ENCODE data around the gene MATN4.
A peak's percentile ranks its signal among the peaks of the same experiment; 100 is the strongest.

Gene MATN4

DNA sequence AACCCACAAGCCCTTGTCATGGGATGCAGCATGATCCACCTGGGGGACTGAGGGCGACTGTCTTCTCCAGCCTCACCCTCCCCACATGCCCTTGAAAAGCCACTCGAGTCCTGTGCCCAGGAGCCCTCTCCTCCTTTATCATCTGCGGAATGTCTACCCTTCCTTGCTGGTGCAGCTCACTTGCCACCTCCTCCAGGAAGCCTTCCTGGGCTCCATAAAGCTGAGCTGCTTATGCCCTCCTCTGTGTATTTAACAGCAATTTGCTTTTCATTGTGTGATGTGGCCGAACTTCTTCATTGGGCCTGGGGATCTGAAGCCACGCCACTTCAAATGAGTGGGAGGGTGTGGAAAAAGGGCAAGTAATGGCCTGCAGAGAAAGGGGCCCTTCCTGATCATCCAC lies 19.2 kb downstream of the MATN4 start:
- no peak for DNase-seq

DNA sequence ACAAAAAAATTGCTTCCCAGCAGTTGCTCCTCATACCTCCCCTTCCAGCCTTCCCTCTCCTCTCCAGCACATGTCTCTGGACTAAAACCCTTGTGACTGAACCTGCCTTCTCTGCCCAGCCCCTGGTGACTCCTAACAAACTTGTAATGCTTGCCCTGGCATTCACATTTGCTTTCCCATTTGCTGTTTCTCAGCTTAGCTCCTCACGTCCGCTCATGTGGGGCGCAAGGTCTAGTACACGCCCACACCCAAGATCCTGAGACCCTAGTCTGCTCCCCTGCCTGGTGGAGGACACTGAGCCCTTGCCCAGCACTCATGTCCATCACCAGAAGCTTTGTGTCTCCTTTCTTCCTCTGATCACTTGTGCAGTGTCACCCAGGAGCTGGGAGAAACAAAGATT lies 19.7 kb downstream of the MATN4 start:
- no peak for DNase-seq

DNA sequence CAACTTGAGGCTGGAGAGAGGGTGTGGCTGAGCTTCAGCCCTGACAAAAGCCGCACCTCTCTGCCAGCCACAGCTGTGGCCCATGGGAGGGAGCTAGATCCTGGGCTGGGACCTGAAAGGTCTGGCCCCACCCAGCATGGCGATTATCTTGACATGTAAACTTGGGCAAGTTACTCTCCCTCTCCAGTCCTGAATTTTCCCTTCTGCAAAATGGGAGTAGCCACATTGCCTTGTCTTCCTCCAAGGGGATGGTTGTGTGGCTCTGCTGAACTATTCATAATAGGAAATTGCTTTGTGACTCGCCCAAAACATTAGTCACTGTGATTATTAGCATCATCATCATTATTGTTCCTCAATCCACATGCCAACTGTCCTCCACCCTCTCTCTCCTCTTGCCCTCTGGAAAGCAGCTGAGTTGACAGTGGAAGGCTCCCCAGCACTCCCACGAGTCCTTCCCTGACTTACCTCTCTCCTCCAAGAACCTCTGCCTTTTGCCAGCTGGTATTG lies 24.5 kb downstream of the MATN4 start:
- no peak for DNase-seq

DNA sequence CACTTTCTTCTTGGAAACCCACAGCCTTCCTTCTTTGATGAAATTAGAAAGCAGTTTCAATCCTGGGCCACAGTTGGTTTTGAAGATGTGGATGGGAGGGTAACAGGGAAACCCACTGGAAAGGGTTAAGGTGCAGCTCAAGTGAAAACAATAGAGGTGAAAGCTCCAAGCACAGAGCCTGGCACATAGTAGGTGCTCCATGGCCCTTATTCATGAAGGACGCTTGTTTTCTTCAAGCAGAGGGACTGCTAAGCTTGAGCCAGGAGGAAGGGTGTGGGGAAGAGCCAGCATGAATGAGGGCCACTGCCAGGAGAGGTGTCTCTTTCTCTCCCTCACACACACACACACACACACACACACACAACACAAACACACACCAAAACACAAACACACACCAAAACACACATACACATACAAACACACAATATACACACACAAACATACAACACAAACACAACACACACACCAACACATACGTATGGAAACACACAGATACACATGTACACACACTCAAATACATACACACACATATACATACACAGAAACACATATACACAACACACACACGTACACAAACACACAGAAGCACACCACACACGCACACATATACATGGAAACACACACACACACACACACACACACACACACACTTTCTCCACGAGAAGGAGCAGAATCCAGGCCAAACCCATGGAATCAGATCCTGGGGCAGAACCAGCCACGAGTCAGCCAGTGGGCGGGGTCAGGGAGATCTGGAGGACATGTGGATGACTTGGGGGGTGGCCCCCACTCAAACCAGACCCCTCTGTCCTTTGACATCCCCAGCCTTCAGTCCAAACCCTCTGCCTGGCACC lies 25.2 kb downstream of the MATN4 start:
- DNase-seq, result no peak

DNA sequence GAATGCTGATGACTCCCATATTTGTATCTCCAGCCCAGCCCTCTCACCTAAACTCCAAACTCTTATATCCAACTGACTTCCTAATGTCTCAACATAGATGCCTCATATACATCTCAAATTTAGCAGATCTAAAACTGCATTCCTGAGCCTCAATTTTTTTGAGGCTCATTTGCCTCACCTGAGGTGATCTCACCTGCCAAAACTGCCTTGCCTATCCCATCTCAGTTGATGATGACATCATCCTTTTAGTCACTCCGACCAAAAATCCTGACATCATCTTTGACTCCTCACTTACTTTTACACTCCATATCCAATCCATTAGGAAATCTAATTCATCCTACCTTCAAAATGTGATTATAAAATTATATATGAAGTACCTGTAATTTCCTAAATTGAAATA lies 28.1 kb downstream of the MATN4 start:
- no peak for DNase-seq

DNA sequence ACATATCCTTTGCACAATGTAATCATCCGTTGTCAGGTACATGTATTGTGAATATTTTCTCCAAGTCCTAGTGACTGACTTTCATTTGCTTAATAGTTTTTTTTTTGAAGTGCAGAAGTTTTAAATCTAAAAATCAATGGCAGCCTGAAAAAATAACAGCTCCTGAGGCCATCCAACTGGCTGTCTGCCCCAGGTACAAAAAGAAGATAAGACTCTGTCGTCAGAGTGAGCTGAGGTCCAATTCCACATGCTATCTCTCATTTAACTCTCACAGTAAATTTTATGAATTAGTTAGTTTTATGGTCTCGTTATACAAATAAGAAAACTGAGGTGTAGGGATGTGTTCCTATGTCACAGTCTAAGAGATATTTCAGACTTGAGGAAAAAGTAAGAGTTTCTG lies 32.8 kb downstream of the MATN4 start:
- no peak for DNase-seq

DNA sequence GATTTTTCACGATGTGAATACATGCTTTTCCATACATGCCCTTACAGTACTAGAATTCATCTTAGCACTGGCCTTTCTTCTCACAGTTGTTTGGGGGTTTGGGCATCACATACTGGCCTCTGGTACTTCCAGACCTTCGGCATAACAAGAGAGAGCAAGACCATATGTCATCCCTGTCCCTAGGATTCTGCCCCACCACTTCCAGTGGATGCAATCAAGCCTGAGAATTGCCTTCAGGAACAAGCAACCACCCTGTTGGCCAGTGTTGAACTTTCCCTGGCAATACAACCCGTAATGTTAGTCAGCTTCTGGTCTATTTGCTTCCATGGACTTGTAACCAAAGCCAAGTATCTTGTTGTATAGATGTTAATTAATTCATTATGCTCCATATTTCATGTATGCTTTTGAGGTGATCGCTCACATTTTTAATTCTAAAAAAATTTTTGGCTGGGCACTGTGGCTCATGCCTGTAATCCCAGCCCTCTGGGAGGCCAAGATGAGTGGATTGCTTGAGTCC lies 38.3 kb downstream of the MATN4 start:
- DNase-seq, result no peak

DNA sequence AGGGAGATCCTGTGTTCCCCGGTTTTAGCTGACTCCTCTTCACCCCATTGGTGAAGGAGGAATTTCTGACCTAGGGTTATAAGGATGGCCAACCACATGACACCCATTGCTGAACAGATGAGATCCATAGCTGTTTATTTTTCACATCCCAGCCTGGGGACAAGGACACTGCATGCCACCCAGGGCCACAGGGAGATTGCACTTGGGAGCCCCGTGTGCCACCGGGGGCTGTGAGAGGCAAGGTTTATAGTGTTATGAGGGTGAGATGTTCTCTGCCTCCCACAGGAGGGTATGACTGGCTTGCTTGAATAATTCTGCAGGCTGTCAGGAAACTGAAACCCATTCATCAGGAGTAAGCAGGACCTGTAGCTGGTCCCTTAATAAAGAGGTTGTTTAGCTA lies 39.0 kb downstream of the MATN4 start:
- DNase-seq, result no peak

DNA sequence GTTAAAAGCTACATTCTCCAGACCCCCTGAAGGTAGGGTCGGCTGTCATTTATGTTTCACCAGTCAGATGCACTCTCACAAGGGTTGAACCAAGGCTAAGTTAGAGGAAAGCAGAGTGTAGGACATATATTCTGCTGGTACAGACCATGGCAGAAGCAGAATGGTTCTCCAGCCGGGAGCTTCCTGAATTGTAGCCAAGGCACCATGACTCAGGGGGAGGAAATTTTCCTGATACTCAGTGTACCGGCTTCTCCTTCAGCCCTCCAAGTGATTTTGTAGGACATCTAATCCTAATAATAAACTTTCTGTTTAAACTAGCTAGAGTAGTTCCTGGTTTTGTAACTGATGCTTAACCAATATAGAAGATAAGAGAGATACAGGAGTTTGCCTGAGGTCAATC lies 39.6 kb downstream of the MATN4 start:
- no peak for DNase-seq

DNA sequence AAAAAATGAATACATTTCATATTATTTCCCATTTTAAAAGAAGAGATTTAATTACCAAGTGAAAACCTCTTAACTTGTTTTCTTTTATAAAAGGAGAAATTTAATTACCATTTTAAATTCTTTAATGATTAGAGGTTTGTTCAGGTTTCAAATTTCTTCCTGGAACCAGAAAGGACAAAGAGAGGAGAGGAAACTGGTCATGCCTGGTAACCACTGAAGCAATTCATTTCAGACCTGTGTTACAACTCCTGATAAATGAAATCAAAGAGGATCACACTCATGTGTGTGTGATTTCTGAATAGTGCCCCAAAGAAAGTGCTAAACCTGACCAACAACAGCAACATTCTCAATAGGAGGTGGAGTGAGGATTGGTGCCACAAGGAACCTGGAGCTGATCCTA lies 41.1 kb downstream of the MATN4 start:
- peak; percentile 22 for DNase-seq

DNA sequence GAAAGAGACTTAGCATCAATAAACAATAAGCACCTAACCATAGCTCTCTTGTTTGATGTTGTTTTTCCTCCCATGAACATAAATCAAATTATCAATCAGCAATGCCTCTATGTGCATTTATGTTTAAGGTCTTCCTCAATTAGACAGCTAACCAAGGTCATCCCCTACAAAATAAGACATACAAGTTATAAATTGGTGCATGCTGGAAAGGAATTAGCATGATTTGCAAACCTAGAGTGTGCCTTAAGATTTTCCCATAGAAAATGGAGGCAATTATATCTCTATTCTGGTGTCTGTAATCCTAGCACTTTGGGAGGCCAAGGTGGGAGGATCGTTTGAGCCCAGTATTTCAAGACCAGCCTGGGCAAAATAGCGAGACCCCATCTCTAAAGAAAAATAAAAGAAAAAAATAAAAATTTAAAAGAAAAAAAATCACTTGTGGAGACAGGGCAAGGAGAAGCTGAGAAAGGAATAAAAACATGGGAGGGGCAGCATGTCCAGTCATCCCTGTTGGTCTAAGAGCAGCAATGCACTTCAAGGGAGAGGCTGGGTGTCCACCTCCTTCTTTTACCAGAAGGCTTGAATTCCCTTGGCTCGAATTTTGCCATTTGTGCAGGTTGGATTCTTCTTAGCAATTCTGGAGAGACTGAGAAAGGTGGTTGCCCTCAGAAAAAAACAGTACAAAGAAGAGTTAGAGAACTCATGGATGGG lies 44.4 kb downstream of the MATN4 start:
- no peak for DNase-seq

DNA sequence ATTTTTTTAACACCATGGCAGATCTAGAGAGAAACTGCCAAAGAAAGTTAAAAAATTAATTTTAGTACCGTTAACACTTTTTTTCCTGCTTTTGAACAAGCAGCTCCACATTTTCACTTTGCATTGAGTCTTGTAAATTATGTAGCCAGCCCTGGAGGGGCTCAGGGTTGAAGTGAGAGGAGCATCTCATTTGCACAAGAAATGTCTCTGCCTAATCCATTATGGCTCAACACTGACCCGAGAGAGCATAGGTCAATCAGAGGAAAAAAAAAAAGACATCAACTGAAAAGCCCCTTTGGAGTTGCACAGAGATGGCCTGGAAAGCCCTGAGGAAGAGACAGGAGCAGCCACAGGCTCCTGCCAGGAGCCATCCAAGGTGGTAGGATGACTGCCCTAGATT lies 49.4 kb downstream of the MATN4 start:
- no peak for DNase-seq

DNA sequence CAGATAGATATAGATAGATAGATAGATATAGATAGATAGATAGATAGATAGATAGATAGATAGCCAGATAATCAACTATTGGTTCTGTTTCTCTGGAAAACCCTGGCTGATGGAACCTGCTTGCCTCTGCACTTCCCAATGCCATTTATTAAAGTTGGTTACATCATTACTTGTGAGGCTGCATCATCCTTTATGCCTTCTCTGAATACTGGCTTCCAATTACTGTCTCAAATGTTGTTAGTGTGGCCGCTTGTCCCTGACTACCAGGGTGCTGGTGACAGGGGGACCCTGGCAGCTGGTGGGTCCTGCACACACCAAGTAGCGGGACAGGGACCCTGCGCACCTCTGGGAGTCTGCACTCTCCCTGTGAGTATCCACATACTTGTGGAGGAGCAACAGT lies 49.8 kb downstream of the MATN4 start:
- DNase-seq, result no peak

DNA sequence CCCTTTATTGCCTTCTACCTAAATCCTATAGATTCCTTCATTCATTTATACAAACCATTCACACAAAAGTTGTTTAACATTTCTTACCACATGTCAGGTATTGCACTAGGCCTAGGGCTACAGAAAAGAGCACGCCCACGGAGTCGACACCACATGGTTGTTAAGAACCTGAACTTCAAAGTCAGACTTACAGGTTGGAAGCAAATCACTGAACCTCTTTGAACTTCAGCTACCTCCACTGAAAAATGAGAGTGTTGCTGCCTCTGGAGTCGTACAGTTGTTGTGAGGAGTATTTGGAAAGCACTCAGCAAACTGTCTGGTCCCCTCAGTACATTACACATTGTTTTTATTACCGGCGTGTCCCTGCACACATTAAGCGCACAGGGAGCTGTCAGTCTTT lies 50.4 kb downstream of the MATN4 start:
- no peak for DNase-seq

DNA sequence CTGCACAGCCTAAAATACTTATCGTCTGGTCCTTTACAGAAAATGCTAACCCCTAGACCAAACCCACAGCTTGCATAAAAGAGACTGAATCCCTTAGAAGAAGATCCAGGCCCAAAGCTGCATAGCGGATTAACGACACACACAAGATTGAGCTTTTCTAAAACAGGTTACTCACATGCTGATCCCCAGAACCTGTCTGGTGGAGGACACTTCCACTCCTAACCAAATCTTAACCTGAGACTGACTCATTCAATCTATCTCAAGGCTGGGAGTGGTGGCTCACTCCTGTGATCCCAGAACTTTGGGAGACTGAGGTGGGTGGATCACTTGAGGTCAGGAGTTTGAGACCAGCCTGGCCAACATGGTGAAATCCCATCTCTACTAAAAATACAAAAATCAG lies 50.9 kb downstream of the MATN4 start:
- no peak for DNase-seq

DNA sequence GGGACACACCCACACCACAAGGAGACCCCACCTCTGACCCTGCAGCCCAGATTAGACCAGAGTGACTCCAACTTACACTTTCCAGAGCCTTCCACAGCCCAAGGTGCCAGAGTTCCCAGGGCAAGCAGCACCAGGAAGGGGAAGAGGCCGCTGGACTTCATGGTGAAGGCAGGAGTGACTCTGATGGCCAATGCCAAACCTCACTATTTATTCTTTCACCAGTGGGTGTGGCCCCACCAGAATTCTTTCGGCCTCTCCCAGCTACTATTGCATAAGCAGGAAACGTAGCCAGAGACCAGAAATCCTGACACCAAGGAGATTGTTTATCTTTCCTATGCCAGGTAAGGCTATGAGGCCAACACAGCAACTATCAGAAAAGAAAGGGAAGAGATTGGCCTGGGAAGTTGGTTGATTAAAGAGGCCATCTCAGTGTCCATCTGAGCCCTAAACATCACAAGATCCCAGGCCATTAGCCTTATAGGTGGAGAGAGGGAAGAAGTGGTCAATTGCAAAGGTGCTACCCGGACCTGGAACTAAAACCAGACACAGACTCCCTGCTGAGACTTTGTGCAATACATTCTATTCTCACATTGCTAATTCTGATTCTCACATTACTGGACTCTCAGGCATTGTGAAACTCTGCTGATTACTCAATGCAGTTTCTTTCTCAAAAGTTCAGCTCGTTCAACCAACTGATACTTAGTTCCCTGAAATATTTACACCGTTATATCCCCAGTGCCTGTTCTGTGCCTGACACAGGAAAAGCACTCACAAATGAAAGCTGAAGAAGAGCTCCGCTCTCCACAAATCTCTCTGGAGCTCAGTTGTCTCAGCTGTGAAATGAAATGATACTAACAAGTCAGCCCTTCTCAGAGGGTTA lies 53.5 kb downstream of the MATN4 start, which contains the start of gene SLPI:
Gene SLPI (minus strand): TSS at position 182 of the 880 bp plus-strand sequence. CDS start 21 bp downstream, at position 161.
- peak; percentile 43 for DNase-seq

DNA sequence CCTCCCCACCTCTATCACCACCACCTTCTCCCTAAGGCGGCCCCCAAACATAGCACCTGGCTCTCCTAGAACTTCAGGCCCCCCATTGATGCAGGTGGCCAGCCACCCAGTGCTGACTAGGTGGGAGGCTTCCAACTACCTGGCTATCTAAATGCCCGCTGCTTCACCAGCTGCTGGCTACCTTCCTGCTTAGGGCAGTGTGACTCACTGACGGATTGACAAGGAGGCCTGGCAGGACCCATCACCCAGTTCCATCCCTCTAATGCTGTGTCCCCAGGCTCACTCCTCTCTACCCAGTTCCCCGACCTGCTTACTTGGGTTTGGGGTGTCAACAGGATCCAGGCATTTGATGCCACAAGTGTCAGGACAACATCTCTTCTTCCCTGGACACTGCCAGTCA lies 54.8 kb downstream of the MATN4 start:
- no peak for DNase-seq

DNA sequence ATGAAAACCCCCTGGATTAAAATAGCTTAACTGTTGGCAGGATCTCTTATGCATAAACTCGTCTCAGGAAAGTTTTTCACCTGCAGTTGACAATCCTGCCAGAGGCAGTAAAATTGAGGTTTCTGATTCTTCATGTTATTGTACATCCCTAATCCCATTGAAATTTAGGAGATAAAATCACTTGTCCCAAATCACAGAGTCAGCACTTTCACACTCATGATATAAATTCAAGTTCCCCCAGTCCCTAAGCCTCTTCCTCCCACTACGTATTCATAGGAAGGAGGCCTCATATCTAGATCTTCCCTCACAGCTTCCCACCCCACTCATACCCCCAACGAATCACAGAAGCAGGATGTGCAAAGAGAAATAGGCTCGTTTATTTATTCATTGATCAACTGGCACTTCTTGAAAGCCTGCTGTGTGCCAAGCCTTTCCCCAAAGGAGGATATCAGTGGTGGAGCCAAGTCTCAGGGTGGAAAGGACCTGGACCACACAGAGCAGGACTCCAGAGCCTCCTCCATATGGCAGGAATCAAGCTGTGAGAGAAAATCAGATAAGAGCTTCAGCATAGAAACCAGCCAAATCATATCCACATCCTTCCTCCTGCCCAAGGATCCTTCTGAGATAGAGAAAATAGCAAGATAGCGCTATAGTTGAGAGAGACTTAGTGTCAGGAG lies 56.1 kb downstream of the MATN4 start:
- DNase-seq, result no peak

DNA sequence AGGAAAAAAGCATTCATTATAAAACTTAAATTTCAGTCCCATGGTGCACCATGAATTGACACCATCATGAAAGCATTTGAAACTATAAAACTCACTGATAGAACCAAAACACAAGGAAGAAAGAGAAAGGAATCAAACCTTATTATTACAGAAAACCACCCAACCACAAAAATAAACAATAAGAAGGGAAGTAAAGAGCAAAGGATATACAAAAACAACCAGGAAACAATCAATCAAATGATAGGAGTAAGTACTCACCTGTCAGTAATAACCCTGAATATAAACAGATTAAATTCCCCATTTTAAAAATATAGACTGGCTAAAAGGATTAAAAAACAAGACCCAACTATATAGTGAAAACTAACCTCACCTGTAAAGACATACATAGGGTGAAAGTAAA lies 59.5 kb downstream of the MATN4 start:
- no peak for DNase-seq

DNA sequence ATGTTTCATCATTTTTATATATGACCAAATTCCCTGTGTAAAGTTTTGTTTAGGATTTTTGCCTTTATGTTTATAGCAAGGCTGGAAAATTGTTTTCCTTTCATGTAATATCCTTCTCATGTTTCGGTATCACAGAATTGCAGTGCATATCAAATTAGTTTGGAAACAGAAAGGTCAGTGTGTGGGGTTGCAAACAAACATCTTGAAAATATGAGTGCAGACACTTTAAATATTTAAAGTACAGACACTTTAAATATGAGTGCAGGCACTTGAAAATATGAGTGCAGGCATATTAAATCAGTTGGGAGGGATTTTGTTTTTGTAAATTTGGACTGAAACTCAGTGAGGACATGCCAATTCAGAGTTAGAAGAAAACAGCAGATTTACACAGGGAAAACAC lies 60.2 kb downstream of the MATN4 start:
- peak; percentile 50 for DNase-seq

DNA sequence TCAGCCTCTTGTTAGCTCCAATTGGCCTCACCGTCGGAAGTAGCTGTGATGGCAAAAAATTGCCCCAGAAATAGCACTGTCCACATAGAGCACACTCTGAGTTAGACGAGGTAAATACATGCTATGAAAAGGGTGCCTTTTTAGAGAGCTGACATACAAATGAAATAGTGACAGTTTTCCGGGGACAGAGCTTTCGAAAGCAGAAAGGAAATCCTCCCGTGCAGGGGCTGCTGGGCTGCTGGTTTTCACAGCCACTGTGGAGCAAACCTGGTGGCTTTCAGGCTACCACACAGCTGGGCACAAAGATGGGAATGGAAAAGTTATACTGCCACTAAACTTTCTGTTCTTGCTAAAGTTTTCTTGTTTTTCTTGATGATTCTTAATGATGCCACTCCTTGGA lies 62.0 kb downstream of the MATN4 start:
- no peak for DNase-seq

All from NCI-H2029 treated with DMSO at 0.1 percent for 48 hours (cell line).